ENCODE measurements around the gene LSP1. TPM values are rescaled to one million over a fixed set of nuclear protein-coding genes. Genes with fewer than 3 reads are reported as not detected.

LSP1 gene
- total RNA-seq, 1 donor from 2014 or later: not detected

- Mint-ChIP-seq H3K4me1 (ENCODE audit: low read depth) (no peaks in the 10 kb centered on the region), H3K4me3 (ENCODE audit: low read depth) (no peak overlapping the region), H3K27me3 (peaks cover 17% of the 10 kb centered on the region), H3K27ac (no peak overlapping the region), H3K36me3 (ENCODE audit: insufficient read depth) (no peaks in the 10 kb centered on the region), H3K9me3 (ENCODE audit: low read depth) (no peaks in the 10 kb centered on the region)
- no peak for TF ChIP-seq CTCF (IDR thresholded peaks at IDR 0.05; ENCODE audit: unreplicated experiment)
- no peak for DNase-seq (ENCODE audit: low spot score, unreplicated experiment)
These were observed 71.9 kb downstream of the LSP1 start for GRCh38 chr11:1924646-1925372.

GRCh38 chr11:1925373-1926155, 72.7 kb downstream of the LSP1 start:
- no peak for TF ChIP-seq CTCF (IDR thresholded peaks at IDR 0.05; ENCODE audit: unreplicated experiment)
- Mint-ChIP-seq H3K36me3 (ENCODE audit: insufficient read depth) (no peaks in the 10 kb centered on the region), H3K9me3 (ENCODE audit: low read depth) (no peaks in the 10 kb centered on the region), H3K4me1 (ENCODE audit: low read depth) (no peaks in the 10 kb centered on the region), H3K27me3 (peaks cover 20% of the 10 kb centered on the region), H3K27ac (no peak overlapping the region), H3K4me3 (ENCODE audit: low read depth) (no peak overlapping the region)
- no peak for DNase-seq (ENCODE audit: low spot score, unreplicated experiment)

- TF ChIP-seq CTCF (IDR thresholded peaks at IDR 0.05; ENCODE audit: unreplicated experiment): no peak
- Mint-ChIP-seq H3K9me3 (ENCODE audit: low read depth) (no peaks in the 10 kb centered on the region), H3K27ac (peak overlapping the region; percentile 75), H3K4me3 (ENCODE audit: low read depth) (no peak overlapping the region), H3K4me1 (ENCODE audit: low read depth) (no peaks in the 10 kb centered on the region), H3K27me3 (peaks cover 21% of the 10 kb centered on the region), H3K36me3 (ENCODE audit: insufficient read depth) (no peaks in the 10 kb centered on the region)
- DNase-seq (ENCODE audit: low spot score, unreplicated experiment): no peak
These were observed 73.5 kb downstream of the LSP1 start for GRCh38 chr11:1926156-1927025.

- no peak for TF ChIP-seq CTCF (IDR thresholded peaks at IDR 0.05; ENCODE audit: unreplicated experiment)
- Mint-ChIP-seq H3K27me3 (peaks cover 24% of the 10 kb centered on the region), H3K27ac (no peak overlapping the region), H3K36me3 (ENCODE audit: insufficient read depth) (no peaks in the 10 kb centered on the region), H3K4me1 (ENCODE audit: low read depth) (no peaks in the 10 kb centered on the region), H3K9me3 (ENCODE audit: low read depth) (no peaks in the 10 kb centered on the region), H3K4me3 (ENCODE audit: low read depth) (no peak overlapping the region)
- no peak for DNase-seq (ENCODE audit: low spot score, unreplicated experiment)
These were observed 74.4 kb downstream of the LSP1 start for GRCh38 chr11:1927026-1927847.

Measured in progenitor cell of endocrine pancreas (in vitro differentiated cells).